Neural cell (in vitro differentiated cells): ENCODE measurements around the gene LAMB4.

Experiments
- EP300 ChIP-seq: fragments of 450-650 bp; conservative IDR thresholded peaks from 2 replicates; pipeline ENCODE4 v1.6.1; 2014; ENCODE audit warnings: antibody characterized with exemption, mild to moderate bottlenecking, moderate library complexity; ENCODE audit not compliant: poor library complexity, severe bottlenecking
- EZH2 ChIP-seq: fragments of 200-600, 300-800 bp; shearing (Covaris generic), sonication (generic); IDR thresholded peaks from 2 replicates; pipeline ENCODE4 v1.6.1; 2014; ENCODE audit warnings: antibody characterized with exemption, low read length, borderline replicate concordance, mild to moderate bottlenecking; ENCODE audit not compliant: insufficient read depth, poor library complexity, severe bottlenecking
- MXI1 ChIP-seq: fragments of 450-650 bp; conservative IDR thresholded peaks from 2 replicates; pipeline ENCODE4 v1.6.1; 2014; ENCODE audit warnings: antibody characterized with exemption, mild to moderate bottlenecking; ENCODE audit not compliant: poor library complexity, severe bottlenecking
- POLR2AphosphoS5 ChIP-seq: IDR thresholded peaks from 2 replicates; pipeline ENCODE4 v1.6.1; 2012
- RAD21 ChIP-seq: fragments of 450-650 bp; conservative IDR thresholded peaks from 2 replicates; pipeline ENCODE4 v1.6.1; 2014; ENCODE audit warnings: antibody characterized with exemption, mild to moderate bottlenecking, moderate library complexity
- SMC3 ChIP-seq: fragments of 450-650 bp; conservative IDR thresholded peaks from 2 replicates; pipeline ENCODE4 v1.6.1; 2014; ENCODE audit warnings: antibody characterized with exemption, mild to moderate bottlenecking, moderate library complexity; ENCODE audit not compliant: poor library complexity
- TAF1 ChIP-seq: IDR thresholded peaks from 2 replicates; pipeline ENCODE4 v1.6.1; 2012; ENCODE audit warnings: low read depth
- TF ChIP-seq, protein P1 (sequence below): fragments of 450-650 bp; IDR thresholded peaks from 2 replicates; pipeline ENCODE4 v1.5.1; 2014; ENCODE audit warnings: antibody characterized with exemption, mild to moderate bottlenecking, moderate library complexity; ENCODE audit not compliant: poor library complexity, severe bottlenecking
- TF ChIP-seq, protein P2 (sequence below): IDR thresholded peaks from 2 replicates; pipeline ENCODE4 v1.6.1; 2012; ENCODE audit warnings: borderline replicate concordance

DNA sequence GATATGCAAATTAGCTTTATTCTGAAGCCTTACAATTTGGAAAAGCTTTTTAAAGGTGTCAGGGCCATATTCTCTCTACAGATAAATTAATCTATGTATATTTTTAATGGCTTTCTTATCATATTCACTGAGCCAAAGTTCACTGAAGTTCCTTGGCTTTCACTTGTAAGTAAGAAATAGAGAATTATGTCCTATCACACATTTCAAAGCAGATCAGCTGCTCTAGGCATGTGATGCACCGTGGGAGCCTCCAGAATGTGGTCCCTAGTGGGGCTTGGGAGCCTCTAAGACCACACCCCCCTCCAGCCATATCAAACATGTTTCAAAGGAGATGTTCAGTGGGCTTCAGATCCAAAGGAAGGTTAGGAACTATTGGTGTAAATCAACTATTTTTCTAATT lies 51.5 kb downstream of the LAMB4 start:
- TF ChIP-seq, protein P1, sequence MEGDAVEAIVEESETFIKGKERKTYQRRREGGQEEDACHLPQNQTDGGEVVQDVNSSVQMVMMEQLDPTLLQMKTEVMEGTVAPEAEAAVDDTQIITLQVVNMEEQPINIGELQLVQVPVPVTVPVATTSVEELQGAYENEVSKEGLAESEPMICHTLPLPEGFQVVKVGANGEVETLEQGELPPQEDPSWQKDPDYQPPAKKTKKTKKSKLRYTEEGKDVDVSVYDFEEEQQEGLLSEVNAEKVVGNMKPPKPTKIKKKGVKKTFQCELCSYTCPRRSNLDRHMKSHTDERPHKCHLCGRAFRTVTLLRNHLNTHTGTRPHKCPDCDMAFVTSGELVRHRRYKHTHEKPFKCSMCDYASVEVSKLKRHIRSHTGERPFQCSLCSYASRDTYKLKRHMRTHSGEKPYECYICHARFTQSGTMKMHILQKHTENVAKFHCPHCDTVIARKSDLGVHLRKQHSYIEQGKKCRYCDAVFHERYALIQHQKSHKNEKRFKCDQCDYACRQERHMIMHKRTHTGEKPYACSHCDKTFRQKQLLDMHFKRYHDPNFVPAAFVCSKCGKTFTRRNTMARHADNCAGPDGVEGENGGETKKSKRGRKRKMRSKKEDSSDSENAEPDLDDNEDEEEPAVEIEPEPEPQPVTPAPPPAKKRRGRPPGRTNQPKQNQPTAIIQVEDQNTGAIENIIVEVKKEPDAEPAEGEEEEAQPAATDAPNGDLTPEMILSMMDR, result no peak
- TF ChIP-seq EZH2, result no peak
- no peak for TF ChIP-seq TAF1
- TF ChIP-seq POLR2AphosphoS5, result no peak
- TF ChIP-seq EP300, result no peak
- TF ChIP-seq, protein P2, sequence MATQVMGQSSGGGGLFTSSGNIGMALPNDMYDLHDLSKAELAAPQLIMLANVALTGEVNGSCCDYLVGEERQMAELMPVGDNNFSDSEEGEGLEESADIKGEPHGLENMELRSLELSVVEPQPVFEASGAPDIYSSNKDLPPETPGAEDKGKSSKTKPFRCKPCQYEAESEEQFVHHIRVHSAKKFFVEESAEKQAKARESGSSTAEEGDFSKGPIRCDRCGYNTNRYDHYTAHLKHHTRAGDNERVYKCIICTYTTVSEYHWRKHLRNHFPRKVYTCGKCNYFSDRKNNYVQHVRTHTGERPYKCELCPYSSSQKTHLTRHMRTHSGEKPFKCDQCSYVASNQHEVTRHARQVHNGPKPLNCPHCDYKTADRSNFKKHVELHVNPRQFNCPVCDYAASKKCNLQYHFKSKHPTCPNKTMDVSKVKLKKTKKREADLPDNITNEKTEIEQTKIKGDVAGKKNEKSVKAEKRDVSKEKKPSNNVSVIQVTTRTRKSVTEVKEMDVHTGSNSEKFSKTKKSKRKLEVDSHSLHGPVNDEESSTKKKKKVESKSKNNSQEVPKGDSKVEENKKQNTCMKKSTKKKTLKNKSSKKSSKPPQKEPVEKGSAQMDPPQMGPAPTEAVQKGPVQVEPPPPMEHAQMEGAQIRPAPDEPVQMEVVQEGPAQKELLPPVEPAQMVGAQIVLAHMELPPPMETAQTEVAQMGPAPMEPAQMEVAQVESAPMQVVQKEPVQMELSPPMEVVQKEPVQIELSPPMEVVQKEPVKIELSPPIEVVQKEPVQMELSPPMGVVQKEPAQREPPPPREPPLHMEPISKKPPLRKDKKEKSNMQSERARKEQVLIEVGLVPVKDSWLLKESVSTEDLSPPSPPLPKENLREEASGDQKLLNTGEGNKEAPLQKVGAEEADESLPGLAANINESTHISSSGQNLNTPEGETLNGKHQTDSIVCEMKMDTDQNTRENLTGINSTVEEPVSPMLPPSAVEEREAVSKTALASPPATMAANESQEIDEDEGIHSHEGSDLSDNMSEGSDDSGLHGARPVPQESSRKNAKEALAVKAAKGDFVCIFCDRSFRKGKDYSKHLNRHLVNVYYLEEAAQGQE, result no peak
- TF ChIP-seq MXI1, result no peak
- TF ChIP-seq SMC3, result no peak
- TF ChIP-seq RAD21, result no peak
